Trophoblast cell (in vitro differentiated cells and primary cell): ENCODE results near the gene INKA1.
A peak's percentile ranks its signal among the peaks of the same experiment; 100 is the strongest.

Source experiments
- DNase-seq, 2 donors: peaks; one replicate each; pipeline ENCODE4 v3.0.0-alpha.2; 2016
- H2AFZ ChIP-seq: 2 replicates; pipeline ENCODE4 v1.6.1; 2013; ENCODE audit warnings: low read length, moderate library complexity, mild to moderate bottlenecking; ENCODE audit not compliant: insufficient read depth, poor library complexity
- H2AK5ac ChIP-seq: 2 replicates; pipeline ENCODE4 v1.6.1; 2013; ENCODE audit warnings: mild to moderate bottlenecking, low read length
- H2BK120ac ChIP-seq: 2 replicates; pipeline ENCODE4 v1.6.1; 2013; ENCODE audit warnings: low read length, mild to moderate bottlenecking, moderate library complexity; ENCODE audit not compliant: insufficient read depth, poor library complexity
- H2BK12ac ChIP-seq: 2 replicates; pipeline ENCODE4 v1.6.1; 2013; ENCODE audit warnings: mild to moderate bottlenecking, low read length, moderate library complexity
- H2BK5ac ChIP-seq: 2 replicates; pipeline ENCODE4 v1.6.1; 2013; ENCODE audit warnings: low read length, low read depth, moderate library complexity, mild to moderate bottlenecking; ENCODE audit not compliant: poor library complexity
- H3K14ac ChIP-seq: 2 replicates; pipeline ENCODE4 v1.6.1; 2013; ENCODE audit warnings: mild to moderate bottlenecking, low read length
- H3K18ac ChIP-seq: 2 replicates; pipeline ENCODE4 v1.6.1; 2013; ENCODE audit warnings: mild to moderate bottlenecking, low read length
- H3K23ac ChIP-seq: 2 replicates; pipeline ENCODE4 v1.6.1; 2013; ENCODE audit warnings: low read length
- H3K27ac ChIP-seq: 2 replicates; pipeline ENCODE4 v1.5.1; 2013; ENCODE audit warnings: low read depth, mild to moderate bottlenecking, inconsistent platforms, low read length, moderate library complexity
- H3K27me3 ChIP-seq: 2 replicates; pipeline ENCODE4 v1.6.1; 2013; ENCODE audit warnings: inconsistent platforms, mild to moderate bottlenecking, low read length, moderate library complexity; ENCODE audit not compliant: insufficient read depth
- H3K36me3 ChIP-seq, 2 experiments: 1 replicate in 1 of 2; 2 replicates in 1 of 2; pipeline ENCODE4 v1.6.1; 2013; ENCODE audit warnings: low read length in 2 of 2, mild to moderate bottlenecking in 2 of 2, moderate library complexity in 1 of 2; ENCODE audit not compliant: insufficient read depth in 2 of 2, control insufficient read depth in 1 of 2
- H3K4ac ChIP-seq: 2 replicates; pipeline ENCODE4 v1.6.1; 2013; ENCODE audit warnings: low read depth, mild to moderate bottlenecking, low read length, moderate library complexity
- H3K4me1 ChIP-seq, 2 experiments: 1 replicate in 1 of 2; 2 replicates in 1 of 2; pipeline ENCODE4 v1.6.1; 2013; ENCODE audit warnings: low read length in 2 of 2, mild to moderate bottlenecking in 2 of 2, moderate library complexity in 1 of 2; ENCODE audit not compliant: insufficient read depth in 2 of 2, control insufficient read depth in 1 of 2
- H3K4me2 ChIP-seq: 2 replicates; pipeline ENCODE4 v1.6.1; 2013; ENCODE audit warnings: inconsistent platforms, mild to moderate bottlenecking, low read length, moderate library complexity
- H3K4me3 ChIP-seq: 2 replicates; pipeline ENCODE4 v1.5.1; 2013; ENCODE audit warnings: mild to moderate bottlenecking, low read depth, low read length, inconsistent platforms
- H3K79me1 ChIP-seq: one replicate; pipeline ENCODE4 v1.6.1; 2013; ENCODE audit warnings: low read length
- H3K79me2 ChIP-seq: 2 replicates; pipeline ENCODE4 v1.6.1; 2013; ENCODE audit warnings: low read length, mild to moderate bottlenecking; ENCODE audit not compliant: control insufficient read depth, insufficient read depth, poor library complexity
- H3K9ac ChIP-seq: 2 replicates; pipeline ENCODE4 v1.6.1; 2013; ENCODE audit warnings: mild to moderate bottlenecking, low read length
- H3K9me3 ChIP-seq: 2 replicates; pipeline ENCODE4 v1.6.1; 2013; ENCODE audit warnings: low read depth, mild to moderate bottlenecking, control low read depth, inconsistent platforms, low read length; ENCODE audit not compliant: insufficient read depth
- H4K12ac ChIP-seq: 2 replicates; pipeline ENCODE4 v1.6.1; 2013; ENCODE audit warnings: low read depth, mild to moderate bottlenecking, low read length, moderate library complexity
- H4K8ac ChIP-seq: 2 replicates; pipeline ENCODE4 v1.6.1; 2013; ENCODE audit warnings: low read depth, mild to moderate bottlenecking, low read length, moderate library complexity
- H4K91ac ChIP-seq: one replicate; pipeline ENCODE4 v1.6.1; 2013; ENCODE audit warnings: low read depth, mild to moderate bottlenecking, low read length, moderate library complexity
- WGBS: extraction: QIAGEN DNeasy Blood & Tissue Kit; methylation state at CpG from one replicate; pipeline ENCODE4 v1.1.7; 2013; ENCODE audit warnings: missing lambda C conversion rate; ENCODE audit not compliant: insufficient read length, insufficient coverage; ENCODE audit errors: extremely low coverage; 5-methylcytosine and 5-hydroxymethylcytosine counted together

INKA1 gene

GRCh38 chr3:49791571-49791970 lies 11.5 kb upstream of the INKA1 start:
- WGBS = no CpG with 5 or more reads among the region's 4 CpGs
- Histone ChIP-seq H3K27ac (no peak overlapping the region), H3K4ac (no peak overlapping the region), H3K4me2 (no peak overlapping the region), H3K79me2 (no peaks in the 10 kb centered on the region), H2BK5ac (no peak overlapping the region), H3K4me1 (peaks cover 10 to 22% of the 10 kb centered on the region in 2 experiments), H3K79me1 (peaks cover 3% of the 10 kb centered on the region), H2AK5ac (no peak overlapping the region), H3K23ac (no peak overlapping the region), H2AFZ (no peak overlapping the region), H4K8ac (no peak overlapping the region), H3K14ac (no peak overlapping the region), H2BK12ac (no peak overlapping the region), H3K4me3 (no peak overlapping the region), H3K9me3 (peaks cover 13% of the 10 kb centered on the region), H4K91ac (no peak overlapping the region), H3K27me3 (no peaks in the 10 kb centered on the region), H3K18ac (no peak overlapping the region), H4K12ac (no peak overlapping the region), H3K36me3 (no peaks in the 10 kb centered on the region), H3K9ac (no peak overlapping the region), H2BK120ac (no peak overlapping the region)
- DNase-seq = peak; percentile 16 to 58

GRCh38 chr3:49792371-49793150 lies 10.5 kb upstream of the INKA1 start:
- Histone ChIP-seq H3K27me3 (no peaks in the 10 kb centered on the region), H3K79me2 (no peaks in the 10 kb centered on the region), H2AK5ac (no peak overlapping the region), H3K4me2 (no peak overlapping the region), H3K9me3 (peaks cover 13% of the 10 kb centered on the region), H2BK12ac (no peak overlapping the region), H3K4me3 (no peak overlapping the region), H4K12ac (no peak overlapping the region), H3K23ac (no peak overlapping the region), H3K18ac (no peak overlapping the region), H3K27ac (no peak overlapping the region), H3K4ac (no peak overlapping the region), H3K14ac (no peak overlapping the region), H4K8ac (no peak overlapping the region), H2BK120ac (no peak overlapping the region), H2AFZ (no peak overlapping the region), H2BK5ac (no peak overlapping the region), H4K91ac (no peak overlapping the region), H3K9ac (no peak overlapping the region), H3K4me1 (peaks cover 5 to 16% of the 10 kb centered on the region in 2 experiments), H3K79me1 (no peaks in the 10 kb centered on the region), H3K36me3 (no peaks in the 10 kb centered on the region)
- no CpG with 5 or more reads among the region's 10 CpGs for WGBS
- no peak for DNase-seq

GRCh38 chr3:49793486-49794085 lies 9.5 kb upstream of the INKA1 start:
- H2BK5ac ChIP-seq = no peak overlapping the region
- H3K9ac ChIP-seq = no peak overlapping the region

GRCh38 chr3:49794431-49794830 lies 8.6 kb upstream of the INKA1 start:
- H3K14ac ChIP-seq = no peak overlapping the region
- no peak overlapping the region for H2BK5ac ChIP-seq
- no peaks in the 10 kb centered on the region for H3K36me3 ChIP-seq
- no peak overlapping the region for H4K91ac ChIP-seq
- H3K4me1 ChIP-seq = peaks cover 5 to 16% of the 10 kb centered on the region in 2 experiments
- H3K9me3 ChIP-seq = peaks cover 10% of the 10 kb centered on the region
- H3K4me2 ChIP-seq = no peak overlapping the region
- H3K9ac ChIP-seq = no peak overlapping the region
- no peak overlapping the region for H2BK12ac ChIP-seq
- H3K4ac ChIP-seq = no peak overlapping the region
- no peaks in the 10 kb centered on the region for H3K27me3 ChIP-seq
- WGBS = no CpG with 5 or more reads among the region's 4 CpGs
- H3K79me1 ChIP-seq = no peaks in the 10 kb centered on the region
- no peaks in the 10 kb centered on the region for H3K79me2 ChIP-seq
- no peak overlapping the region for H3K27ac ChIP-seq
- no peak for DNase-seq
- no peak overlapping the region for H2BK120ac ChIP-seq
- no peak overlapping the region for H4K8ac ChIP-seq
- no peak overlapping the region for H4K12ac ChIP-seq
- H2AK5ac ChIP-seq = no peak overlapping the region
- no peak overlapping the region for H3K23ac ChIP-seq
- H3K18ac ChIP-seq = no peak overlapping the region
- no peak overlapping the region for H2AFZ ChIP-seq
- H3K4me3 ChIP-seq = no peak overlapping the region

More at GRCh38 chr3:49793486-49794085, 9.5 kb upstream of the INKA1 start:
- Histone ChIP-seq H3K36me3 (no peaks in the 10 kb centered on the region), H4K8ac (no peak overlapping the region), H4K12ac (no peak overlapping the region), H3K18ac (no peak overlapping the region), H3K79me2 (no peaks in the 10 kb centered on the region), H3K27me3 (no peaks in the 10 kb centered on the region), H3K23ac (no peak overlapping the region), H3K14ac (no peak overlapping the region), H3K79me1 (no peaks in the 10 kb centered on the region), H3K9me3 (peaks cover 10% of the 10 kb centered on the region), H3K4me2 (no peak overlapping the region), H2AFZ (no peak overlapping the region), H4K91ac (no peak overlapping the region), H2AK5ac (no peak overlapping the region), H3K27ac (no peak overlapping the region), H3K4me3 (no peak overlapping the region), H2BK12ac (no peak overlapping the region), H2BK120ac (no peak overlapping the region), H3K4ac (no peak overlapping the region), H3K4me1 (peaks cover 5 to 16% of the 10 kb centered on the region in 2 experiments)
- WGBS = no CpG with 5 or more reads among the region's 13 CpGs
- no peak for DNase-seq
